ENCODE measurements around the gene ALDH18A1. TPM values are rescaled to one million over a fixed set of nuclear protein-coding genes. Genes with fewer than 3 reads are reported as not detected.

Gene ALDH18A1
- total RNA-seq, 1 experiment from 2014 or later = 105 TPM

DNA sequence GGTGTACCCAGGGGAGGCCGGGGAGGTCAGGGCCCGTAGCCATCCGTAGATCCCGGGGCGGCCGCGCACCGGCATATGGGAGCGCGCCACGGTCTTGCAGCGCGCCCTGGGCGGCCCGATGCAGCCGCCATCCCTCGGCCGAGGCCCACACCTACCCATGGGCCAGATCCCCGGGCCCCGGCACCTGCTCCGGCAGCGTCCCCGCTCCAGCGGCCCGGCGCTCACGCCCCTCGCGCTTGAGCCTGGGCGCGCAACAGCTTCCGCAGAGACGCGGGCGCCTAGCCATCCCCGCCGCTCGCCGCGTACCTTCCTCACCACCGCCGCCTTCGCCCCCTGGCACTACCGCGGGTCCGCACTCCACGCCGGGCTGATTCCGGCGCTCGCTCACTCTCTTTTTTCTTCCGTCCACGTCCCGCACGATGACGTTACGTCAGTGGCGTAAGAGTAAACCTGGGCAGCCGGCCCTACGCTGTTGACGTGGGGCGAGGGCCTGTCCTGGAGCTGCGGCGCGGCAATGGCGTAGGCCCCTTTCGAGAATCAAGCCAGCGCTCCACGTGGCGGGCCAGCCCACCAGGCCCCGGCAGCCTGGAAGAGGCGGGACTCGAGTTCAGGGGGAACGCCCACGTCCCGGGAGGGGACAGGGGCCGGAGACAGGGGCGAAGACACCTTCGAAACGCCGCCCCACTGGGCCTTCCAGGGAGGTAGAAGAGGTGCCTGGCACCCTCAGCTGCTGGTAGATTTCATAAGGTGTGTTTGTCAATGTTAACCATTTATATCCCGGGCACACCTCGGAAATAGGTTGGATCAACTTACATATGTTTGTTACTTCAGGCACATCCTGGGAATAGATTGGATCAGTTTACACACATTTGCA lies at the start of gene ALDH18A1 (continued):
- TF ChIP-seq, protein P1, sequence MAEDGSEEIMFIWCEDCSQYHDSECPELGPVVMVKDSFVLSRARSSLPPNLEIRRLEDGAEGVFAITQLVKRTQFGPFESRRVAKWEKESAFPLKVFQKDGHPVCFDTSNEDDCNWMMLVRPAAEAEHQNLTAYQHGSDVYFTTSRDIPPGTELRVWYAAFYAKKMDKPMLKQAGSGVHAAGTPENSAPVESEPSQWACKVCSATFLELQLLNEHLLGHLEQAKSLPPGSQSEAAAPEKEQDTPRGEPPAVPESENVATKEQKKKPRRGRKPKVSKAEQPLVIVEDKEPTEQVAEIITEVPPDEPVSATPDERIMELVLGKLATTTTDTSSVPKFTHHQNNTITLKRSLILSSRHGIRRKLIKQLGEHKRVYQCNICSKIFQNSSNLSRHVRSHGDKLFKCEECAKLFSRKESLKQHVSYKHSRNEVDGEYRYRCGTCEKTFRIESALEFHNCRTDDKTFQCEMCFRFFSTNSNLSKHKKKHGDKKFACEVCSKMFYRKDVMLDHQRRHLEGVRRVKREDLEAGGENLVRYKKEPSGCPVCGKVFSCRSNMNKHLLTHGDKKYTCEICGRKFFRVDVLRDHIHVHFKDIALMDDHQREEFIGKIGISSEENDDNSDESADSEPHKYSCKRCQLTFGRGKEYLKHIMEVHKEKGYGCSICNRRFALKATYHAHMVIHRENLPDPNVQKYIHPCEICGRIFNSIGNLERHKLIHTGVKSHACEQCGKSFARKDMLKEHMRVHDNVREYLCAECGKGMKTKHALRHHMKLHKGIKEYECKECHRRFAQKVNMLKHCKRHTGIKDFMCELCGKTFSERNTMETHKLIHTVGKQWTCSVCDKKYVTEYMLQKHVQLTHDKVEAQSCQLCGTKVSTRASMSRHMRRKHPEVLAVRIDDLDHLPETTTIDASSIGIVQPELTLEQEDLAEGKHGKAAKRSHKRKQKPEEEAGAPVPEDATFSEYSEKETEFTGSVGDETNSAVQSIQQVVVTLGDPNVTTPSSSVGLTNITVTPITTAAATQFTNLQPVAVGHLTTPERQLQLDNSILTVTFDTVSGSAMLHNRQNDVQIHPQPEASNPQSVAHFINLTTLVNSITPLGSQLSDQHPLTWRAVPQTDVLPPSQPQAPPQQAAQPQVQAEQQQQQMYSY (CRISPR knock-in tag; IDR thresholded peaks at IDR 0.05) = no peak
- TF ChIP-seq ELF4 (CRISPR knock-in tag; IDR thresholded peaks at IDR 0.05; ENCODE audit: low read depth) (no peak), ZBTB21 (CRISPR knock-in tag; IDR thresholded peaks at IDR 0.05; ENCODE audit: borderline replicate concordance) (peak; percentile 87), JAZF1 (CRISPR knock-in tag; IDR thresholded peaks at IDR 0.05) (no peak), NFATC4 (CRISPR knock-in tag; IDR thresholded peaks at IDR 0.05) (no peak), GABPB1 (CRISPR knock-in tag; IDR thresholded peaks at IDR 0.05) (peak; percentile 73), RELA (CRISPR knock-in tag; IDR thresholded peaks at IDR 0.05; ENCODE audit: borderline replicate concordance) (peak; percentile 57; the same call in 1 of the 2 replicates), CREB1 (CRISPR knock-in tag; IDR thresholded peaks at IDR 0.05) (no peak), IRF2 (CRISPR knock-in tag; IDR thresholded peaks at IDR 0.05; ENCODE audit: borderline replicate concordance, low read depth) (no peak), OVOL2 (CRISPR knock-in tag; IDR thresholded peaks at IDR 0.05; ENCODE audit: borderline replicate concordance) (no peak), PRRX2 (CRISPR knock-in tag; IDR thresholded peaks at IDR 0.05) (no peak)
- TF ChIP-seq, protein P2, sequence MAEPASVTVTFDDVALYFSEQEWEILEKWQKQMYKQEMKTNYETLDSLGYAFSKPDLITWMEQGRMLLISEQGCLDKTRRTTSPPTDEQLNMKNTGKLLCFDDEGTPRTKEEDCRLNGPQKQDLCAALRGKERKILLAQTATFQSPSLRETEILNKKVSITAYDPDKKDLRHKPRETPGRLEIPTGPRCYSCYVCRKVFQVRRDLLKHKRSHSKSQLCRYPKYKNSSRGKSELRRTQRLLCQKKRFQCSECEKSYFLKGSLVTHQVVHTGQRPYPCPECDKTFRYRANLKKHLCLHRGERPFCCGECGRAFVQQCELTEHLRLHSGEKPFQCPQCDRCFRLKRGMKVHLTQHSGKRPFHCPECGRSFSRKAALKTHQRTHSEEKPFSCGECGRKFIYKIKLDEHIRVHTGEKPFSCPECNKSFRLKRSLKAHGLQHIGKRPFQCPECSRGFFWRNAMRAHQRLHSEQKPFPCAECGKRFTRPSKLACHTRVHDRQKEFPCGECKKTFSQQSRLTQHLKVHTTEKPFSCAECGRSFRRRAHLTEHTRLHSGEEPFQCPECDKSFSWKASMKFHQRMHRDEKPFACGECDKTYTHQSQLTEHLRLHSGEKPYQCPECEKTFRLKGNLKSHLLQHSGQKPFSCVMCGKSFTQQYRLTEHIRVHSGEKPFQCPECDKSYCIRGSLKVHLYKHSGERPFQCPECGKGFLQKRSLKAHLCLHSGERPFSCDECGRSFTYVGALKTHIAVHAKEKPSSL (CRISPR knock-in tag; conservative IDR thresholded peaks at IDR 0.05) = no peak
- TF ChIP-seq, protein P3, sequence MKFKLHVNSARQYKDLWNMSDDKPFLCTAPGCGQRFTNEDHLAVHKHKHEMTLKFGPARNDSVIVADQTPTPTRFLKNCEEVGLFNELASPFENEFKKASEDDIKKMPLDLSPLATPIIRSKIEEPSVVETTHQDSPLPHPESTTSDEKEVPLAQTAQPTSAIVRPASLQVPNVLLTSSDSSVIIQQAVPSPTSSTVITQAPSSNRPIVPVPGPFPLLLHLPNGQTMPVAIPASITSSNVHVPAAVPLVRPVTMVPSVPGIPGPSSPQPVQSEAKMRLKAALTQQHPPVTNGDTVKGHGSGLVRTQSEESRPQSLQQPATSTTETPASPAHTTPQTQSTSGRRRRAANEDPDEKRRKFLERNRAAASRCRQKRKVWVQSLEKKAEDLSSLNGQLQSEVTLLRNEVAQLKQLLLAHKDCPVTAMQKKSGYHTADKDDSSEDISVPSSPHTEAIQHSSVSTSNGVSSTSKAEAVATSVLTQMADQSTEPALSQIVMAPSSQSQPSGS (CRISPR knock-in tag; IDR thresholded peaks at IDR 0.05; ENCODE audit: borderline replicate concordance, low read depth) = no peak
- TF ChIP-seq, protein P4, sequence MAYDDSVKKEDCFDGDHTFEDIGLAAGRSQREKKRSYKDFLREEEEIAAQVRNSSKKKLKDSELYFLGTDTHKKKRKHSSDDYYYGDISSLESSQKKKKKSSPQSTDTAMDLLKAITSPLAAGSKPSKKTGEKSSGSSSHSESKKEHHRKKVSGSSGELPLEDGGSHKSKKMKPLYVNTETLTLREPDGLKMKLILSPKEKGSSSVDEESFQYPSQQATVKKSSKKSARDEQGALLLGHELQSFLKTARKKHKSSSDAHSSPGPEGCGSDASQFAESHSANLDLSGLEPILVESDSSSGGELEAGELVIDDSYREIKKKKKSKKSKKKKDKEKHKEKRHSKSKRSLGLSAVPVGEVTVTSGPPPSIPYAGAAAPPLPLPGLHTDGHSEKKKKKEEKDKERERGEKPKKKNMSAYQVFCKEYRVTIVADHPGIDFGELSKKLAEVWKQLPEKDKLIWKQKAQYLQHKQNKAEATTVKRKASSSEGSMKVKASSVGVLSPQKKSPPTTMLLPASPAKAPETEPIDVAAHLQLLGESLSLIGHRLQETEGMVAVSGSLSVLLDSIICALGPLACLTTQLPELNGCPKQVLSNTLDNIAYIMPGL (CRISPR knock-in tag; IDR thresholded peaks at IDR 0.05) = peak; percentile 87; the same call in 1 of the 2 replicates
- TF ChIP-seq, protein P5, sequence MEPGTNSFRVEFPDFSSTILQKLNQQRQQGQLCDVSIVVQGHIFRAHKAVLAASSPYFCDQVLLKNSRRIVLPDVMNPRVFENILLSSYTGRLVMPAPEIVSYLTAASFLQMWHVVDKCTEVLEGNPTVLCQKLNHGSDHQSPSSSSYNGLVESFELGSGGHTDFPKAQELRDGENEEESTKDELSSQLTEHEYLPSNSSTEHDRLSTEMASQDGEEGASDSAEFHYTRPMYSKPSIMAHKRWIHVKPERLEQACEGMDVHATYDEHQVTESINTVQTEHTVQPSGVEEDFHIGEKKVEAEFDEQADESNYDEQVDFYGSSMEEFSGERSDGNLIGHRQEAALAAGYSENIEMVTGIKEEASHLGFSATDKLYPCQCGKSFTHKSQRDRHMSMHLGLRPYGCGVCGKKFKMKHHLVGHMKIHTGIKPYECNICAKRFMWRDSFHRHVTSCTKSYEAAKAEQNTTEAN (CRISPR knock-in tag; IDR thresholded peaks at IDR 0.05) = no peak
- TF ChIP-seq, protein P6, sequence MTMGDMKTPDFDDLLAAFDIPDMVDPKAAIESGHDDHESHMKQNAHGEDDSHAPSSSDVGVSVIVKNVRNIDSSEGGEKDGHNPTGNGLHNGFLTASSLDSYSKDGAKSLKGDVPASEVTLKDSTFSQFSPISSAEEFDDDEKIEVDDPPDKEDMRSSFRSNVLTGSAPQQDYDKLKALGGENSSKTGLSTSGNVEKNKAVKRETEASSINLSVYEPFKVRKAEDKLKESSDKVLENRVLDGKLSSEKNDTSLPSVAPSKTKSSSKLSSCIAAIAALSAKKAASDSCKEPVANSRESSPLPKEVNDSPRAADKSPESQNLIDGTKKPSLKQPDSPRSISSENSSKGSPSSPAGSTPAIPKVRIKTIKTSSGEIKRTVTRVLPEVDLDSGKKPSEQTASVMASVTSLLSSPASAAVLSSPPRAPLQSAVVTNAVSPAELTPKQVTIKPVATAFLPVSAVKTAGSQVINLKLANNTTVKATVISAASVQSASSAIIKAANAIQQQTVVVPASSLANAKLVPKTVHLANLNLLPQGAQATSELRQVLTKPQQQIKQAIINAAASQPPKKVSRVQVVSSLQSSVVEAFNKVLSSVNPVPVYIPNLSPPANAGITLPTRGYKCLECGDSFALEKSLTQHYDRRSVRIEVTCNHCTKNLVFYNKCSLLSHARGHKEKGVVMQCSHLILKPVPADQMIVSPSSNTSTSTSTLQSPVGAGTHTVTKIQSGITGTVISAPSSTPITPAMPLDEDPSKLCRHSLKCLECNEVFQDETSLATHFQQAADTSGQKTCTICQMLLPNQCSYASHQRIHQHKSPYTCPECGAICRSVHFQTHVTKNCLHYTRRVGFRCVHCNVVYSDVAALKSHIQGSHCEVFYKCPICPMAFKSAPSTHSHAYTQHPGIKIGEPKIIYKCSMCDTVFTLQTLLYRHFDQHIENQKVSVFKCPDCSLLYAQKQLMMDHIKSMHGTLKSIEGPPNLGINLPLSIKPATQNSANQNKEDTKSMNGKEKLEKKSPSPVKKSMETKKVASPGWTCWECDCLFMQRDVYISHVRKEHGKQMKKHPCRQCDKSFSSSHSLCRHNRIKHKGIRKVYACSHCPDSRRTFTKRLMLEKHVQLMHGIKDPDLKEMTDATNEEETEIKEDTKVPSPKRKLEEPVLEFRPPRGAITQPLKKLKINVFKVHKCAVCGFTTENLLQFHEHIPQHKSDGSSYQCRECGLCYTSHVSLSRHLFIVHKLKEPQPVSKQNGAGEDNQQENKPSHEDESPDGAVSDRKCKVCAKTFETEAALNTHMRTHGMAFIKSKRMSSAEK (CRISPR knock-in tag; IDR thresholded peaks at IDR 0.05; ENCODE audit: borderline replicate concordance) = no peak
- TF ChIP-seq, protein P7, sequence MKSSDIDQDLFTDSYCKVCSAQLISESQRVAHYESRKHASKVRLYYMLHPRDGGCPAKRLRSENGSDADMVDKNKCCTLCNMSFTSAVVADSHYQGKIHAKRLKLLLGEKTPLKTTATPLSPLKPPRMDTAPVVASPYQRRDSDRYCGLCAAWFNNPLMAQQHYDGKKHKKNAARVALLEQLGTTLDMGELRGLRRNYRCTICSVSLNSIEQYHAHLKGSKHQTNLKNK (CRISPR knock-in tag; IDR thresholded peaks at IDR 0.05) = no peak
- TF ChIP-seq, protein P8, sequence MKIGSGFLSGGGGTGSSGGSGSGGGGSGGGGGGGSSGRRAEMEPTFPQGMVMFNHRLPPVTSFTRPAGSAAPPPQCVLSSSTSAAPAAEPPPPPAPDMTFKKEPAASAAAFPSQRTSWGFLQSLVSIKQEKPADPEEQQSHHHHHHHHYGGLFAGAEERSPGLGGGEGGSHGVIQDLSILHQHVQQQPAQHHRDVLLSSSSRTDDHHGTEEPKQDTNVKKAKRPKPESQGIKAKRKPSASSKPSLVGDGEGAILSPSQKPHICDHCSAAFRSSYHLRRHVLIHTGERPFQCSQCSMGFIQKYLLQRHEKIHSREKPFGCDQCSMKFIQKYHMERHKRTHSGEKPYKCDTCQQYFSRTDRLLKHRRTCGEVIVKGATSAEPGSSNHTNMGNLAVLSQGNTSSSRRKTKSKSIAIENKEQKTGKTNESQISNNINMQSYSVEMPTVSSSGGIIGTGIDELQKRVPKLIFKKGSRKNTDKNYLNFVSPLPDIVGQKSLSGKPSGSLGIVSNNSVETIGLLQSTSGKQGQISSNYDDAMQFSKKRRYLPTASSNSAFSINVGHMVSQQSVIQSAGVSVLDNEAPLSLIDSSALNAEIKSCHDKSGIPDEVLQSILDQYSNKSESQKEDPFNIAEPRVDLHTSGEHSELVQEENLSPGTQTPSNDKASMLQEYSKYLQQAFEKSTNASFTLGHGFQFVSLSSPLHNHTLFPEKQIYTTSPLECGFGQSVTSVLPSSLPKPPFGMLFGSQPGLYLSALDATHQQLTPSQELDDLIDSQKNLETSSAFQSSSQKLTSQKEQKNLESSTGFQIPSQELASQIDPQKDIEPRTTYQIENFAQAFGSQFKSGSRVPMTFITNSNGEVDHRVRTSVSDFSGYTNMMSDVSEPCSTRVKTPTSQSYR (CRISPR knock-in tag; IDR thresholded peaks at IDR 0.05) = no peak

Data from WTC11 (cell line).